ENCODE measurements around the gene FBXL20. TPM values are rescaled to one million over a fixed set of nuclear protein-coding genes. Genes with fewer than 3 reads are reported as not detected.

The FBXL20 gene
- total and polyA plus RNA-seq, 9 of the 15 experiments (the other 6 are each of a cell fraction or from before 2014, with no cell fraction given), result 1.8 to 15.1 (median 5.6) TPM

DNA sequence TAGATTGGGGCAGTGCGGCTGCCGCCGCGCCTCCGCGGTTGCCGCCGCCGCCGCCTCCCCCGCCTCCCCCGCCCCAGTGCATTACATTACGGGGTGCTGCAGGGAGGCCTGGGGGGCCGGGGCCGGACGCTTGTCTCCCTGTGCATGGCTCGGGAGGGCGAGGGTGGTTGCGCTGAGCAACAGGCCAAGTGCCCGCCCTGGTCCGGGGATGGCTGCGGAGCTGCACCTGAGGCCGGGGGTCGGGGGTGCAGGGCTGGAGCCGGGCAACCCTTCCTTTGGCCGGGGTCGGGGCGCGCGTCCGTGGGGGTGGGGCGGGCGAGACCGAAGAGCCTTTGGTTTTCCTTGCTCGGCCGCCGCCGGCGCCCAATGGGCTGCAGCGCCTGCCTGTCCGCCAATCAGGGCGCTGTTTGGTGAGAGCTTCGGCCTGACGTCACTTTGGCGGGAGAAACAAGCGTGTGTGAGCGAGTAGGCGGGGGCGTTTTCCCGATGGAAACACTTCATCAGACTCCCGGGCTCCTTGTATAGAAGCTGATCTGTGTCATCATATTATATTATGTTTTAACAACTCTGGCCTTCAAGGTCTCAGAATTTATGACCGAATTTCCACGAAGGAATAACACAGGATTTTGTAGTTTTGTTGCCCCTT lies 941 bp upstream of the FBXL20 start (continued):
- TF ChIP-seq FOXK2 (conservative IDR thresholded peaks at IDR 0.05 in 1 of 2, IDR thresholded peaks at IDR 0.05 in 1 of 2; ENCODE audit: low read depth in 2 of 2) (peak in 1 of 2 experiments; percentile 53; a peak in 1 of 4 replicates), CBFA2T3 (IDR thresholded peaks at IDR 0.05) (0 out of 2 replicates have a peak, but pooled peaks have one; percentile 9), TOE1 (IDR thresholded peaks at IDR 0.05; ENCODE audit: borderline replicate concordance) (no peak), TOE1 (CRISPR knock-in tag; IDR thresholded peaks at IDR 0.05; ENCODE audit: borderline replicate concordance, low read depth) (no peak), C11orf30 (IDR thresholded peaks at IDR 0.05; ENCODE audit: low read depth) (peak; percentile 38; the same call in 1 of the 2 replicates), MBD2 (IDR thresholded peaks at IDR 0.05; ENCODE audit: borderline replicate concordance, low read depth) (peak; percentile 47; the same call in 1 of the 2 replicates), ATF1 (CRISPR knock-in tag; IDR thresholded peaks at IDR 0.05) (peak; percentile 51), ATF1 (tag; IDR thresholded peaks at IDR 0.05) (peak; percentile 94), NRF1 (conservative IDR thresholded peaks at IDR 0.05 in 1 of 2, IDR thresholded peaks at IDR 0.05 in 1 of 2) (no peak), NFYB (IDR thresholded peaks at IDR 0.05; ENCODE audit: extremely low read depth, insufficient read length) (peak; percentile 58), HEY1 (CRISPR knock-in tag; IDR thresholded peaks at IDR 0.05; ENCODE audit: borderline replicate concordance) (no peak)
